Muscle layer of duodenum (tissue), 2 donors: ENCODE data around the gene RAPSN.

Experiments used
- H3K27ac ChIP-seq: one replicate; pipeline ENCODE4 v1.7.0; 2013; ENCODE audit warnings: mild to moderate bottlenecking, low read length
- H3K27me3 ChIP-seq: one replicate; pipeline ENCODE4 v1.7.0; 2013; ENCODE audit warnings: low read depth, mild to moderate bottlenecking, control low read depth, low read length
- H3K36me3 ChIP-seq, 2 donors: one replicate each; pipeline ENCODE4 v1.7.0; 2013; ENCODE audit warnings: low read length in 2 of 2, control low read depth in 1 of 2, mild to moderate bottlenecking in 1 of 2; ENCODE audit not compliant: insufficient read depth in 2 of 2, control insufficient read depth in 1 of 2
- H3K4me1 ChIP-seq, 2 donors: one replicate each; pipeline ENCODE4 v1.7.0; 2013; ENCODE audit warnings: low read length in 2 of 2, mild to moderate bottlenecking in 2 of 2, control low read depth in 1 of 2, moderate library complexity in 1 of 2; ENCODE audit not compliant: insufficient read depth in 2 of 2, control insufficient read depth in 1 of 2
- H3K4me3 ChIP-seq, 2 donors: one replicate each; pipeline ENCODE4 v1.7.0; 2013; ENCODE audit warnings: low read length in 2 of 2, low read depth in 1 of 2, mild to moderate bottlenecking in 1 of 2
- H3K9me3 ChIP-seq, 2 donors: one replicate each; pipeline ENCODE4 v1.7.0; 2013; ENCODE audit warnings: low read length in 2 of 2, control low read depth in 1 of 2, mild to moderate bottlenecking in 1 of 2; ENCODE audit not compliant: control insufficient read depth in 1 of 2
- donor health status: healthy.

Gene RAPSN

DNA sequence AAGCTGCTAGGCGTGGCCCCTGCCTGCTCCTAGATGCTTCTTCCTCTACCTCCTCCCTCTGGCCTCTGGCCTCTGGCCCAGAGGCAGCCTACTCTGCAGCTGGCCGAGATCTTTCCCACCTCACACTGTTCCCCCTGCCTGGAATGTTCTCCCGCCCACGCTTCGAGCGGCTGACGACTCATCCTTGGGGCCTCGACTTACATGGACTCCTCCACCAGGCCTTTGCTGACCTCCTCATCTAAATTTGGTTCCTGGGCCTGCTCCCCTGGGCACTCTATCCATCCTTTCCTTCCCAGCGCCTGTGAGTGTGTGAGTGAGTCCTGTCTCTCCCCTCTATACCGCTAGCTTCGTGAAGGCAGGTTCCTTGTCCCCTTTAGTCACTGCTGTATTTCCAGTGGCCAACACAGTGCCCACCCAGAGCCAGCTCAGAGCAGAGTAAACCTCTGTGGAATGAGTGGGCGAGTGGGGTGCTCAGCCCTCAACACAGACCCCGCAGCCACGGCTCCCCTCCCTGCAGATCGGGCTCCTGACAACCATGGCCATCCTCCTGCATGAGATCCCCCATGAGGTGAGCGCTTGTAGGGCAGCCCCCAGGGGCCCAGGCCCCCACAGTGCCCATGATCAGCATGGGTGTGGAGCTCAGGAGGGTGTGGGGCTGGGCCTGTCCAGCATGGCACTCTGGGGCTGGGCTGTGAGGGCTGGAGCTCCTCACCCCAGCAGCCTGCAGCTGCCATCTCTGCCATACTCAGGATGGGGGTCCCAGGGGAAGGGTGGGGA, 34.8 kb downstream of the RAPSN start:
- no peak overlapping the region for H3K4me3 ChIP-seq
- no peaks in the 10 kb centered on the region for H3K27me3 ChIP-seq
- H3K27ac ChIP-seq: no peak overlapping the region
- peaks cover 31 to 63% of the 10 kb centered on the region in 2 donors for H3K36me3 ChIP-seq
- peaks cover 0 to 54% of the 10 kb centered on the region in 2 donors for H3K4me1 ChIP-seq
- H3K9me3 ChIP-seq: no peaks in the 10 kb centered on the region

DNA sequence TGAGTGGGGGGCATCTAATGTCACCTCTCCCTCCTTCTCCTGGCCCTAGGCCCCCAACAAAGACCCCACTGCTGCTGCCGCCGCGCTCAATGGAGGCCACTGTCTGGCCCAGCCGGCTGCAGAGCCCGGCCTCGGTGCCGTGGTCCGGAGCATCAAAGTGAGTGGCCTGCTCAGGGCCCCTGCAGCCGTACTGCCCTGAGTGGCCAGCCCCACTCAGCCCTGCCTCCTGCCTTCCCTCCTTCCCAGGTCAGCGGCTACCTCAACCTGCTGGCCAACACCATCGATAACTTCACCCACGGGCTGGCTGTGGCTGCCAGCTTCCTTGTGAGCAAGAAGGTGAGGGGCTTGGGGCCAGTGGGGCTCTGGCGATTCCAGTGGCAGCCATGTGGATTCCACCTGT, 35.6 kb downstream of the RAPSN start:
- no peaks in the 10 kb centered on the region for H3K27me3 ChIP-seq
- peaks cover 0 to 57% of the 10 kb centered on the region in 2 donors for H3K4me1 ChIP-seq
- H3K27ac ChIP-seq: no peak overlapping the region
- H3K36me3 ChIP-seq: peaks cover 24 to 56% of the 10 kb centered on the region in 2 donors
- H3K4me3 ChIP-seq: no peak overlapping the region
- no peaks in the 10 kb centered on the region for H3K9me3 ChIP-seq

DNA sequence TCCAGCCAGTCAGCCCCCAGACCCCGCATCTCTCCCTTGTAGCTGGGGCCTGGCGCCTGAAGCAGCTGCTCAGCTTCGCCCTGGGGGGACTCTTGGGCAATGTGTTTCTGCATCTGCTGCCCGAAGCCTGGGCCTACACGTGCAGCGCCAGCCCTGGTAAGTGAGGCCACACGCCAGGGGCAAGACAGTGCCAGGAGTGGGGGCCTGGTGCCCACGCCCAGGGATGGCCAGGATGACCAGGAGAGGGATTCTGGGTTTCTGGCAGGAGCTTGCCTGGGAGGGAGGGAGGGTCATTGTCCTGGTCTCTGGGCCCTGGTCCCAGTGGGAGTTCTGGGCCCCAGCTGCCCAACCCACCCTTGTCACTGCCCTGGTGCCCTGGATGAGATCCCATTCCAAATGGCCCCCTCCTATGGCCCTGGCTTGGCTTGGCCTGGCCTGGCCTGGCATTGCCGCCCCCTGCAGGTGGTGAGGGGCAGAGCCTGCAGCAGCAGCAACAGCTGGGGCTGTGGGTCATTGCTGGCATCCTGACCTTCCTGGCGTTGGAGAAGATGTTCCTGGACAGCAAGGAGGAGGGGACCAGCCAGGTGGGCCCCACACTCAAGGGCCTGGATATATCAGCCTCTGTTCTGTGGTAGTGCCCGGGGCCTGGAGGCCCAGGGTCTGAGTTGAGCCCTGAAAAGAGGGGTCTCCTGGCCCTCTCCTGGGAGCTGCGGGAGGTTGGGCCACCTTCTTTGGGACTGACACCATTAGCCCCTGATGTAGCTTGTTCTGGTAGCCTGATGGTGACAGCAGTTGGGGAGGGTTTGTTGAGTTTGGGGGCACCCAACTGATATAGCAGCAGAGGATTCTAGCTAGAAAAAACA, 36.8 kb downstream of the RAPSN start:
- H3K4me3 ChIP-seq: no peak overlapping the region
- H3K4me1 ChIP-seq: peaks cover 7 to 62% of the 10 kb centered on the region in 2 donors
- H3K36me3 ChIP-seq: peaks cover 20 to 47% of the 10 kb centered on the region in 2 donors
- no peak overlapping the region for H3K27ac ChIP-seq
- H3K9me3 ChIP-seq: no peaks in the 10 kb centered on the region
- H3K27me3 ChIP-seq: no peaks in the 10 kb centered on the region

DNA sequence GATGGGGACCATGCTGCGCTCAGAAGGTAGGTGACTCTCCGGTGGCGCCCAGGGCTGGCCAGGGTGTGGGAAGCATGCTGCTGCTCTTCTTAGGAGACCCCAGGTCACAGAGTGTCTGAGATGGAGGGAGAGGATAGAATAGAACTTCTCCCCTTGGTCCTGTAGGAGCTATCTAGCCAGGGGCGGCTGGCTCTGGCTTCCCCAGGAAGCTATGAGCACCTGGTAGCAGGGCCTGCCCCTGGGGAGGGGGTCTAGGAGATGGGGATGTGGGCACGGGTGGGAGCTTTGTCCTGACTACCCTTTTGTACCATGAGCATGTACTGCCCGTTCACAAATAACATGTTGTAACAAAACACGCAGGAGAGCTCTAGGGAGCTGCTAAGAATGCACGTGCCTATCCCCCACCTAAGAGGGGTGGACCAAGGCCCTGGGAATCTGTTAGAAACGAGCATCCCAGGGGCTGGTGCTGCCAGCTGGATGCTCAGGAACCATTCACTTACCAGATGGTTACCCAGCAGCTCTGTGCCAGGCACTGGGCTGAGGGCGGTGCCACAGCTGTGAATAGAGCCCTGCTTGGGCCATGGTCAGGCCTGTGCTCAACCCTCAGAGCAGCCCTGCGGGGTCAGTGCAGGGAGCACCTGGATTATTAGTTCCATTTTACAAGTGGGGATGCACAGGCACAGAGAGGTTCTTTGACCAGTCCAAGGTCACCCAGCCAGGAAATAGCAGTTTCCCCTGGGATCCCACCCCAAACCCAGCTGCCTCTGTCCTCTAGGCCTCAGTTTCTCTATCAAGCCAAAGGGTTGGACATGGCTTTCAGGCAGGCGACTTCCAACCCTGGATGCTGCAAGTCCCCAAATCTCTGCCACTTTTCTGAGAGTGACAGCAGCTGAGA, 38.3 kb downstream of the RAPSN start:
- H3K9me3 ChIP-seq: no peaks in the 10 kb centered on the region
- no peaks in the 10 kb centered on the region for H3K27me3 ChIP-seq
- H3K4me1 ChIP-seq: peaks cover 9 to 56% of the 10 kb centered on the region in 2 donors
- peak overlapping the region in 1 of 2 donors; percentile 64 for H3K4me3 ChIP-seq
- H3K36me3 ChIP-seq: peaks cover 20 to 46% of the 10 kb centered on the region in 2 donors
- no peak overlapping the region for H3K27ac ChIP-seq

GRCh38 chr11:47409440-47410369, 39.2 kb downstream of the RAPSN start:
- Histone ChIP-seq H3K27me3 (no peaks in the 10 kb centered on the region), H3K9me3 (no peaks in the 10 kb centered on the region), H3K4me1 (peaks cover 9 to 47% of the 10 kb centered on the region in 2 donors), H3K4me3 (peak overlapping the region; percentile 64 to 93), H3K36me3 (peaks cover 16 to 37% of the 10 kb centered on the region in 2 donors), H3K27ac (peak overlapping the region; percentile 96)

DNA sequence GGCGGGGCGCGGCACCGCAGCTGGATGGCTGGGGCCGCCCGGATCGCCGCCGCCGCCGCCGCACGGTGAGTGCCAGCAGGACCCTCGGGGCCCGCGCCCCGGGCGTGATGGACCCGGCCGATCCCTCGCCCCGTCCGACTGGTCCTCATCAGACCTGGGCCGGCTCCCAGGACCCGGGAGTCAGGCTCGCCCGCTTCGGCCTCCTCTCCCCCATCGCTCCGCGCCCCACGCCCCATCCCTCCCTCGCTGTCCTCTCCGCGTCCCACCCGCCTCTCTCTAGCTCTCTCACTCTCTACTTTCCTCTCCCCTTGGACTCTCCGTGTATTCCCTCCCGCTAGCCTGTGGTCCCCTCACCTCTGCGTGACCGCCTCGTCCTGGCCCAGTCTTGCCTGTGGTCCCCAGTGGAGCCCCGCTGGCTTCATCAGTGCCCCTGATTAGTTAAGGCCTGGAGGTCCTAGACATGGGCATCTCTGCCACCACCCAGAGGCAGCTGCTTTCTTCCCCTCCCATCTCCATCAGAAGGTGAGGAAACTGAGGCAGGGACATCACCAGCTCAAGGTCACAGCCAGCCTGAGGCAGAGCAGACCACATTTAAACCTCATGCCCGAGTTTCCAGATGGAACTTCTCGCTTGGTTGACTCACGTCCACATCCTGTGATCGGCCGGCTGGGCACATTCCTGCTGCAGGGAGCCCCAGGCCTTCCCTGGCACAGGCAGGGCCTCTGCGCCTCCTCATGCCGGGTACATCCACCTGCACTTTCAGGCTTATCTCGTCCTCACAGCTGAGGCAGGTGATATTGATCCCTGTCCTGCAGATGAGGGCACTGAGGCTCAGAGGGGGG, 40.1 kb downstream of the RAPSN start:
- Histone ChIP-seq H3K36me3 (peaks cover 12 to 29% of the 10 kb centered on the region in 2 donors), H3K27ac (peak overlapping the region; percentile 96), H3K4me1 (peaks cover 9 to 38% of the 10 kb centered on the region in 2 donors), H3K4me3 (peak overlapping the region; percentile 64 to 93), H3K9me3 (no peaks in the 10 kb centered on the region), H3K27me3 (no peaks in the 10 kb centered on the region)

GRCh38 chr11:47407746-47408590, 41.0 kb downstream of the RAPSN start, which contains the start of gene SLC39A13:
SLC39A13 (plus strand) TSS chr11:47408590; CDS start chr11:47410095, 1,505 bp downstream.
- peak within 1 kb of the TSS; percentile 100 for H3K27ac ChIP-seq
- no peaks in the 10 kb centered on the region for H3K9me3 ChIP-seq
- peaks cover 9 to 33% of the 10 kb centered on the region in 2 donors for H3K4me1 ChIP-seq
- peak within 1 kb of the TSS; percentile 72 to 93 for H3K4me3 ChIP-seq
- H3K27me3 ChIP-seq: no peaks in the 10 kb centered on the region
- H3K36me3 ChIP-seq: peaks cover 6 to 22% of the 10 kb centered on the region in 2 donors

GRCh38 chr11:47406896-47407745, 41.8 kb downstream of the RAPSN start:
- Histone ChIP-seq H3K4me1 (peaks cover 9 to 33% of the 10 kb centered on the region in 2 donors), H3K4me3 (peak overlapping the region; percentile 72 to 92), H3K27ac (peak overlapping the region; percentile 100), H3K36me3 (peaks cover 6 to 22% of the 10 kb centered on the region in 2 donors), H3K9me3 (no peaks in the 10 kb centered on the region), H3K27me3 (no peaks in the 10 kb centered on the region)
